NCI-H1092 (cell line): ENCODE measurements around the gene PTRHD1.
"Not testable (repeated sequence)": the region's sequence is repeated elsewhere in the genome, so short reads cannot be mapped to it uniquely, and the experiment has no call there.

Source experiments
- DNase-seq: peaks from one replicate; lab custom pipeline; 2025; lab: John Stamatoyannopoulos, UW

The PTRHD1 gene

GRCh38 chr2:24809316-24810007 is 16.3 kb upstream of the PTRHD1 start:
- no peak for DNase-seq

- DNase-seq, result no peak
These were observed 13.5 kb upstream of the PTRHD1 start for GRCh38 chr2:24806661-24807036.

- DNase-seq, result not testable (repeated sequence)
These were observed 12.8 kb upstream of the PTRHD1 start for GRCh38 chr2:24805811-24806660.

- DNase-seq, result not testable (repeated sequence)
These were observed 7.3 kb upstream of the PTRHD1 start for GRCh38 chr2:24800487-24800886.

- DNase-seq, result no peak
These were observed 4.5 kb upstream of the PTRHD1 start for GRCh38 chr2:24797644-24798043.

GRCh38 chr2:24793761-24794435 is 707 bp upstream of the PTRHD1 start:
- peak; percentile 25 for DNase-seq

- no peak for DNase-seq
These were observed 683 bp downstream of the PTRHD1 start for GRCh38 chr2:24792542-24792873.

GRCh38 chr2:24791452-24791851 is 1.7 kb downstream of the PTRHD1 start:
- no peak for DNase-seq

- DNase-seq, result no peak
These were observed 4.4 kb downstream of the PTRHD1 start for GRCh38 chr2:24788816-24789215.

GRCh38 chr2:24787532-24787931 is 5.7 kb downstream of the PTRHD1 start:
- no peak for DNase-seq

- DNase-seq, result peak; percentile 62
These were observed 7.4 kb downstream of the PTRHD1 start for GRCh38 chr2:24785671-24786321.

GRCh38 chr2:24783641-24784040 is 9.6 kb downstream of the PTRHD1 start:
- DNase-seq, result no peak

- no peak for DNase-seq
These were observed 14.1 kb downstream of the PTRHD1 start for GRCh38 chr2:24779116-24779515.

GRCh38 chr2:24774373-24774772 is 18.8 kb downstream of the PTRHD1 start:
- no peak for DNase-seq

- no peak for DNase-seq
These were observed 21.2 kb downstream of the PTRHD1 start for GRCh38 chr2:24771764-24772586.

- no peak for DNase-seq
These were observed 22.1 kb downstream of the PTRHD1 start for GRCh38 chr2:24771061-24771460.

- DNase-seq, result no peak
These were observed 24.6 kb downstream of the PTRHD1 start for GRCh38 chr2:24768601-24769000.

- no peak for DNase-seq
These were observed 25.2 kb downstream of the PTRHD1 start for GRCh38 chr2:24768013-24768412.

GRCh38 chr2:24766609-24767008 is 26.6 kb downstream of the PTRHD1 start:
- no peak for DNase-seq

GRCh38 chr2:24763843-24764242 is 29.3 kb downstream of the PTRHD1 start:
- DNase-seq, result no peak

- no peak for DNase-seq
These were observed 30.7 kb downstream of the PTRHD1 start for GRCh38 chr2:24762518-24762917.

- no peak for DNase-seq
These were observed 31.3 kb downstream of the PTRHD1 start for GRCh38 chr2:24761866-24762265.
